Calu3 (cell line): ENCODE data around the gene BST1. TPM values are rescaled to one million over a fixed set of nuclear protein-coding genes. Genes with fewer than 3 reads are reported as not detected.

Experiments
- BruUV-seq: library from RNA; stranded (reverse); fragments of 400-500 nt; replicated peaks from 2 replicates; lab custom pipeline; 2021; lab: Mats Ljungman, UMichigan
- CTCF ChIA-PET: fragments of 300-600 bp; sonication (Branson Sonifier 250); formaldehyde crosslinking; loops from one replicate; lab custom pipeline; 2022; ENCODE audit warnings: antibody characterized with exemption; lab: Charles Lee
- DNase-seq: peaks from one replicate; pipeline ENCODE4 v3.0.0; 2022
- H3K27ac Mint-ChIP-seq: one replicate; pipeline ENCODE4 v1.8.0; 2022; ENCODE audit warnings: mixed read lengths; ENCODE audit not compliant: unreplicated experiment
- H3K27me3 Mint-ChIP-seq: one replicate; pipeline ENCODE4 v1.8.0; 2022; ENCODE audit warnings: mixed read lengths; ENCODE audit not compliant: unreplicated experiment
- H3K36me3 Mint-ChIP-seq: one replicate; pipeline ENCODE4 v1.8.0; 2022; ENCODE audit warnings: mild to moderate bottlenecking, moderate library complexity, mixed read lengths; ENCODE audit not compliant: insufficient read depth, unreplicated experiment
- H3K4me1 Mint-ChIP-seq: one replicate; pipeline ENCODE4 v1.8.0; 2022; ENCODE audit warnings: mild to moderate bottlenecking, low read depth, mixed read lengths; ENCODE audit not compliant: unreplicated experiment
- H3K4me3 Mint-ChIP-seq: one replicate; pipeline ENCODE4 v1.8.0; 2022; ENCODE audit warnings: mild to moderate bottlenecking, low read depth, moderate library complexity, mixed read lengths; ENCODE audit not compliant: unreplicated experiment
- H3K9me3 Mint-ChIP-seq: one replicate; pipeline ENCODE4 v1.8.0; 2022; ENCODE audit warnings: low read depth, mixed read lengths; ENCODE audit not compliant: unreplicated experiment
- CTCF ChIP-seq: fragments of 200-600 bp; IDR thresholded peaks from one replicate; pipeline ENCODE4 v1.8.0; 2022; ENCODE audit warnings: antibody characterized with exemption; ENCODE audit not compliant: unreplicated experiment
- intact Hi-C: fragments of 100-400 bp; cut with micrococcal nuclease; formaldehyde crosslinking; loops from one replicate; pipeline ENCODE4 v1.10.0; 2022; ENCODE audit not compliant: unreplicated experiment
- total RNA-seq: library from RNA; stranded (reverse); gene quantifications from 2 replicates; pipeline ENCODE4 v1.2.3, GENCODE V29; 2022

BST1 gene
- total RNA-seq, 1 experiment from 2014 or later = 6.0 TPM

GRCh38 chr4:15674046-15674445 lies 28.8 kb upstream of the BST1 start:
- intact Hi-C loops = no loop called here
- no peak for TF ChIP-seq CTCF
- CTCF ChIA-PET = no interaction called here
- Mint-ChIP-seq H3K36me3 (peaks cover 6% of the 10 kb centered on the region), H3K27me3 (no peaks in the 10 kb centered on the region), H3K4me1 (no peaks in the 10 kb centered on the region), H3K27ac (no peak overlapping the region), H3K9me3 (no peaks in the 10 kb centered on the region), H3K4me3 (no peak overlapping the region)
- no peak for DNase-seq
- no TSS peak for BruUV-seq

- no TSS peak for BruUV-seq
- TF ChIP-seq CTCF = no peak
- intact Hi-C loops = loop anchor here (5.0 kb wide), 1 partner anchor 38 kb away; no protein-coding TSS in a partner anchor
- Mint-ChIP-seq H3K27me3 (no peaks in the 10 kb centered on the region), H3K27ac (no peak overlapping the region), H3K9me3 (no peaks in the 10 kb centered on the region), H3K36me3 (peaks cover 12% of the 10 kb centered on the region), H3K4me3 (no peak overlapping the region), H3K4me1 (no peaks in the 10 kb centered on the region)
- CTCF ChIA-PET = interaction anchor here (0.6 to 0.7 kb wide), 2 partner anchors 102 to 206 kb away, joined by 3 to 6 read pairs; no protein-coding TSS in a partner anchor
- no peak for DNase-seq
These were observed 27.9 kb upstream of the BST1 start for GRCh38 chr4:15674926-15675325.

GRCh38 chr4:15675356-15675755 lies 27.5 kb upstream of the BST1 start:
- Mint-ChIP-seq H3K4me3 (no peak overlapping the region), H3K4me1 (no peaks in the 10 kb centered on the region), H3K27ac (no peak overlapping the region), H3K9me3 (no peaks in the 10 kb centered on the region), H3K36me3 (peaks cover 17% of the 10 kb centered on the region), H3K27me3 (no peaks in the 10 kb centered on the region)
- BruUV-seq = no TSS peak
- TF ChIP-seq CTCF = no peak
- no peak for DNase-seq
- CTCF ChIA-PET = interaction anchor here (0.6 to 0.7 kb wide), 3 partner anchors 101 to 1048 kb away, joined by 3 to 6 read pairs (median 5); no protein-coding TSS in a partner anchor
- intact Hi-C loops = loop anchor here (5.0 kb wide), 1 partner anchor 38 kb away; no protein-coding TSS in a partner anchor

GRCh38 chr4:15676039-15676438 lies 26.8 kb upstream of the BST1 start:
- Mint-ChIP-seq H3K36me3 (peaks cover 22% of the 10 kb centered on the region), H3K4me3 (no peak overlapping the region), H3K27me3 (no peaks in the 10 kb centered on the region), H3K4me1 (no peaks in the 10 kb centered on the region), H3K27ac (no peak overlapping the region), H3K9me3 (no peaks in the 10 kb centered on the region)
- no TSS peak for BruUV-seq
- intact Hi-C loops = loop anchor here (5.0 kb wide), 1 partner anchor 39 kb away; no protein-coding TSS in a partner anchor
- no peak for DNase-seq
- CTCF ChIA-PET = interaction anchor here (0.7 to 1.1 kb wide), 2 partner anchors 19 to 1049 kb away, joined by 4 to 5 read pairs; no protein-coding TSS in a partner anchor
- TF ChIP-seq CTCF = no peak
